ENCODE data around the gene CADM1. TPM values are rescaled to one million over a fixed set of nuclear protein-coding genes. Genes with fewer than 3 reads are reported as not detected.

The CADM1 gene
- total RNA-seq, 1 experiment from 2014 or later: 1.1 TPM

GRCh38 chr11:115151010-115151409 lies 353.2 kb downstream of the CADM1 start:
- no peaks in the 10 kb centered on the region for H3F3A ChIP-seq (ENCODE audit: low read length, unreplicated experiment)
- H3K9me3 ChIP-seq (ENCODE audit: low read length): 0 out of 2 replicates have a peak, but pooled peaks cover 3% of the 10 kb centered on the region
- H2AFZ ChIP-seq (ENCODE audit: low read length): no peak overlapping the region
- no peaks in the 10 kb centered on the region for H3K9me2 ChIP-seq (replicated peaks; ENCODE audit: low read length)
- H3K9ac ChIP-seq (ENCODE audit: low read length): no peak overlapping the region
- no peaks in the 10 kb centered on the region for H3K36me3 ChIP-seq (ENCODE audit: low read depth, low read length)
- H3K27ac ChIP-seq (ENCODE audit: low read length): no peak overlapping the region
- no peak overlapping the region for H3K4me3 ChIP-seq (ENCODE audit: low read length)
- ChIA-PET POLR2A (ENCODE audit: unreplicated experiment) (no interaction called here), CTCF (no interaction called here)
- intact Hi-C loops (cut with micrococcal nuclease): no loop called here
- no peaks in the 10 kb centered on the region for H3K79me2 ChIP-seq (ENCODE audit: low read length)
- H4K20me1 ChIP-seq (ENCODE audit: low read length): no peaks in the 10 kb centered on the region
- no peak overlapping the region for H3K4me2 ChIP-seq (ENCODE audit: low read length)
- no TSS peak for BruUV-seq (replicated peaks)
- H3K4me1 ChIP-seq (ENCODE audit: insufficient read depth, low read length): no peaks in the 10 kb centered on the region
- H3K27me3 ChIP-seq (ENCODE audit: low read length): no peaks in the 10 kb centered on the region
- no peak for TF ChIP-seq EZH2phosphoT487 (IDR thresholded peaks at IDR 0.05; ENCODE audit: borderline replicate concordance, low read length)
- TF ChIP-seq EZH2 (IDR thresholded peaks at IDR 0.05; ENCODE audit: low read length, unreplicated experiment): no peak
- TF ChIP-seq, protein P1, sequence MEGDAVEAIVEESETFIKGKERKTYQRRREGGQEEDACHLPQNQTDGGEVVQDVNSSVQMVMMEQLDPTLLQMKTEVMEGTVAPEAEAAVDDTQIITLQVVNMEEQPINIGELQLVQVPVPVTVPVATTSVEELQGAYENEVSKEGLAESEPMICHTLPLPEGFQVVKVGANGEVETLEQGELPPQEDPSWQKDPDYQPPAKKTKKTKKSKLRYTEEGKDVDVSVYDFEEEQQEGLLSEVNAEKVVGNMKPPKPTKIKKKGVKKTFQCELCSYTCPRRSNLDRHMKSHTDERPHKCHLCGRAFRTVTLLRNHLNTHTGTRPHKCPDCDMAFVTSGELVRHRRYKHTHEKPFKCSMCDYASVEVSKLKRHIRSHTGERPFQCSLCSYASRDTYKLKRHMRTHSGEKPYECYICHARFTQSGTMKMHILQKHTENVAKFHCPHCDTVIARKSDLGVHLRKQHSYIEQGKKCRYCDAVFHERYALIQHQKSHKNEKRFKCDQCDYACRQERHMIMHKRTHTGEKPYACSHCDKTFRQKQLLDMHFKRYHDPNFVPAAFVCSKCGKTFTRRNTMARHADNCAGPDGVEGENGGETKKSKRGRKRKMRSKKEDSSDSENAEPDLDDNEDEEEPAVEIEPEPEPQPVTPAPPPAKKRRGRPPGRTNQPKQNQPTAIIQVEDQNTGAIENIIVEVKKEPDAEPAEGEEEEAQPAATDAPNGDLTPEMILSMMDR (conservative IDR thresholded peaks at IDR 0.05; ENCODE audit: low read depth, low read length): no peak
- ATAC-seq: no peak
- no peak for DNase-seq

DNA sequence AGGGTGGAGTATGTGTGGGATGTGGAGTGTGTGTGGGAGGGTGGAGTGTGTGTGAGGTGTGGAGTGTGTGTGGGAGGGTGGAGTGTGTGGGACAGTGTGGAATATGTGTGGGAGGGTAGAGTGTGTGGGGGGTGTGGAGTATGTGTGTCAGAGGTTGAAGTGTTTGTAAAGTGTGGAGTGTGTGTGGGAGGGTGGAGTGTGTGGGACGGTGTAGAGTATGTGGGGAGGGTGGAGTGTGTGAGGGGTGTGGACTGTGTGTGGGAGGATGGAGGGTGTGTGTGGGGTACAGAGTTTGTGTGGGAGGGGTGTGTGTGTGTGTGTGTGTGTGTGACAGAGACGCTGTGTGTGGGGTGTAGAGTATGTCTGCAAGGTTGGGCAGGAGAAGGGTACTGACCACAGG lies 355.5 kb downstream of the CADM1 start:
- no peaks in the 10 kb centered on the region for H3F3A ChIP-seq (ENCODE audit: low read length, unreplicated experiment)
- intact Hi-C loops (cut with micrococcal nuclease): no loop called here
- no peak overlapping the region for H3K27ac ChIP-seq (ENCODE audit: low read length)
- ChIA-PET CTCF (no interaction called here), POLR2A (ENCODE audit: unreplicated experiment) (no interaction called here)
- H3K9ac ChIP-seq (ENCODE audit: low read length): no peak overlapping the region
- H3K4me2 ChIP-seq (ENCODE audit: low read length): no peak overlapping the region
- no peaks in the 10 kb centered on the region for H3K4me1 ChIP-seq (ENCODE audit: insufficient read depth, low read length)
- no peak for ATAC-seq
- no TSS peak for BruUV-seq (replicated peaks)
- H3K36me3 ChIP-seq (ENCODE audit: low read depth, low read length): no peaks in the 10 kb centered on the region
- H2AFZ ChIP-seq (ENCODE audit: low read length): no peak overlapping the region
- no peak for DNase-seq
- H3K4me3 ChIP-seq (ENCODE audit: low read length): no peak overlapping the region
- H4K20me1 ChIP-seq (ENCODE audit: low read length): no peaks in the 10 kb centered on the region
- H3K9me3 ChIP-seq (ENCODE audit: low read length): 0 out of 2 replicates have a peak, but pooled peaks cover 3% of the 10 kb centered on the region
- H3K27me3 ChIP-seq (ENCODE audit: low read length): no peaks in the 10 kb centered on the region
- H3K9me2 ChIP-seq (replicated peaks; ENCODE audit: low read length): no peaks in the 10 kb centered on the region
- H3K79me2 ChIP-seq (ENCODE audit: low read length): no peaks in the 10 kb centered on the region
- TF ChIP-seq EZH2 (IDR thresholded peaks at IDR 0.05; ENCODE audit: low read length, unreplicated experiment): no peak

DNA sequence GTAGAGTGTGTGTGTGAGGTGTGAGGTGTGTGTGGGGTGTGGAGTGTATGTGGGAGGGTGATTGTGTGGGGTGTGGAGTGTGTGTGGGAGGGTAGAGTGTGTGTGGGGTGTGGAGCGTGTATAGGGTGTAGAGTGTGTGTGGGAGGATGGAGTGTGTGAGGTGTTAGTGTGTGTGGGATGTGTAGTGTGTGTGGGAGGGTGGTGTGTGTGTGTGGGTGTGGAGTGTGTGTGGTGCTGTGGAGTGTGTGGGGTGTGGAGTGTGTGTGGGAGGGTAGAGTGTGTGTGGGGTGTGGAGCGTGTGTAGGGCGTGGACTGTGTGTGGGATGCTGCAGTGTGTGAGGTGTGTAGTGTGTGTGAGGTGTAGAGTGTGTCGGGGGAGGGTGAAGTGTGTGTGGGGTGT lies 356.1 kb downstream of the CADM1 start:
- no peak for ATAC-seq
- Histone ChIP-seq H3K9me3 (ENCODE audit: low read length) (0 out of 2 replicates have a peak, but pooled peaks cover 3% of the 10 kb centered on the region), H3K4me1 (ENCODE audit: insufficient read depth, low read length) (no peaks in the 10 kb centered on the region), H3K4me2 (ENCODE audit: low read length) (no peak overlapping the region), H3F3A (ENCODE audit: low read length, unreplicated experiment) (no peaks in the 10 kb centered on the region), H3K36me3 (ENCODE audit: low read depth, low read length) (no peaks in the 10 kb centered on the region), H4K20me1 (ENCODE audit: low read length) (no peaks in the 10 kb centered on the region), H3K4me3 (ENCODE audit: low read length) (no peak overlapping the region), H2AFZ (ENCODE audit: low read length) (no peak overlapping the region), H3K9ac (ENCODE audit: low read length) (no peak overlapping the region), H3K27me3 (ENCODE audit: low read length) (no peaks in the 10 kb centered on the region), H3K79me2 (ENCODE audit: low read length) (no peaks in the 10 kb centered on the region), H3K27ac (ENCODE audit: low read length) (no peak overlapping the region), H3K9me2 (replicated peaks; ENCODE audit: low read length) (no peaks in the 10 kb centered on the region)
- intact Hi-C loops (cut with micrococcal nuclease): no loop called here
- no peak for DNase-seq
- TF ChIP-seq EZH2phosphoT487 (IDR thresholded peaks at IDR 0.05; ENCODE audit: borderline replicate concordance, low read length) (no peak), EZH2 (IDR thresholded peaks at IDR 0.05; ENCODE audit: low read length, unreplicated experiment) (no peak)
- TF ChIP-seq, protein P1 (conservative IDR thresholded peaks at IDR 0.05; ENCODE audit: low read depth, low read length): no peak
- ChIA-PET CTCF (no interaction called here), POLR2A (ENCODE audit: unreplicated experiment) (no interaction called here)
- BruUV-seq (replicated peaks): no TSS peak
